Panc1 (cell line): ENCODE data around the gene ROBO2. TPM values are rescaled to one million over a fixed set of nuclear protein-coding genes. Genes with fewer than 3 reads are reported as not detected.

ENCODE experiments used
- ATAC-seq: fragments of 200-7000 bp; cut with Tn5 transposase; 2 replicates; pipeline ENCODE4 v1.9.1; 2020; ENCODE audit warnings: mild to moderate bottlenecking, moderate library complexity
- BruUV-seq: library from RNA; stranded (reverse); fragments of 400-500 nt; replicated peaks from 2 replicates; lab custom pipeline; 2021; lab: Mats Ljungman, UMichigan
- CTCF ChIA-PET: fragments of 300-600 bp; sonication (Branson Sonifier 250); formaldehyde crosslinking; loops from one replicate; lab custom pipeline; 2022; ENCODE audit warnings: antibody characterized with exemption; lab: Charles Lee
- POLR2A ChIA-PET: fragments of 300-600 bp; sonication (Branson Sonifier 250); formaldehyde crosslinking; loops from one replicate; lab custom pipeline; 2022; ENCODE audit warnings: antibody characterized with exemption; lab: Charles Lee
- DNase-seq: peaks from one replicate; pipeline ENCODE4 v3.0.0-alpha.2; 2010; ENCODE audit warnings: low read depth, low spot score
- H3K27ac ChIP-seq: 2 replicates; pipeline ENCODE4 v1.5.1; 2011; ENCODE audit warnings: mild to moderate bottlenecking, low read length, inconsistent platforms
- H3K27me3 ChIP-seq: fragments of 200-500 bp; sonication (Bioruptor generic); 2 replicates; pipeline ENCODE4 v1.6.0; 2014; ENCODE audit warnings: low read length, inconsistent platforms; ENCODE audit not compliant: control insufficient read depth, insufficient read depth
- H3K36me3 ChIP-seq: fragments of 200-500 bp; sonication (Bioruptor generic); 2 replicates; pipeline ENCODE4 v1.5.1; 2014; ENCODE audit warnings: inconsistent platforms, mild to moderate bottlenecking, low read length, moderate library complexity; ENCODE audit not compliant: control insufficient read depth, insufficient read depth
- H3K4me1 ChIP-seq: 2 replicates; pipeline ENCODE4 v1.5.1; 2011; ENCODE audit warnings: inconsistent platforms, mild to moderate bottlenecking, low read length, moderate library complexity; ENCODE audit not compliant: control insufficient read depth, insufficient read depth
- H3K4me3 ChIP-seq, 2 experiments: 2 replicates each; pipeline ENCODE4 v1.5.1; 2011 to 2012; ENCODE audit warnings: low read depth in 2 of 2, low read length in 2 of 2, mild to moderate bottlenecking in 2 of 2, inconsistent platforms in 1 of 2, moderate library complexity in 1 of 2
- H3K9me3 ChIP-seq: fragments of 200-500 bp; sonication (Bioruptor generic); 2 replicates; pipeline ENCODE4 v1.5.1; 2014; ENCODE audit warnings: low read depth, mild to moderate bottlenecking, inconsistent platforms, low read length, moderate library complexity; ENCODE audit not compliant: control insufficient read depth, insufficient read depth
- CTCF ChIP-seq: fragments of 450-650 bp; IDR thresholded peaks from 2 replicates; pipeline ENCODE4 v1.5.1; 2017; ENCODE audit warnings: mild to moderate bottlenecking
- POLR2AphosphoS5 ChIP-seq: IDR thresholded peaks from 2 replicates; pipeline ENCODE4 v1.6.1; 2012; ENCODE audit warnings: mild to moderate bottlenecking, low read depth, low read length, moderate library complexity
- SIN3A ChIP-seq: IDR thresholded peaks from 2 replicates; pipeline ENCODE4 v1.6.1; 2012; ENCODE audit warnings: low read depth, mild to moderate bottlenecking, low read length, moderate library complexity, borderline replicate concordance; ENCODE audit not compliant: insufficient read depth
- TCF7L2 ChIP-seq: IDR thresholded peaks from 2 replicates; pipeline ENCODE4 v1.6.1; 2011; ENCODE audit warnings: mild to moderate bottlenecking, low read depth, low read length, inconsistent platforms
- in situ Hi-C: cut with HindIII; loops from 2 replicates; pipeline ENCODE4 v1.10.0; 2016; ENCODE audit warnings: low sequenced_read_pairs, low pct_unique_long_range_greater_than_20kb
- intact Hi-C: fragments of 100-400 bp; cut with micrococcal nuclease; formaldehyde crosslinking; loops from one replicate; pipeline ENCODE4 v1.10.0; 2022; ENCODE audit not compliant: unreplicated experiment
- total RNA-seq: library from RNA; stranded (reverse); gene quantifications from one replicate; pipeline ENCODE4 v1.2.1, GENCODE V29; 2021; ENCODE audit not compliant: unreplicated experiment
- TF ChIP-seq, protein P1 (sequence below), 2 experiments: IDR thresholded peaks; 2 replicates each; pipeline ENCODE4 v1.6.1; 2011 to 2012; ENCODE audit warnings: low read depth in 2 of 2, control low read depth in 1 of 2, low read length in 1 of 2, mild to moderate bottlenecking in 1 of 2, moderate library complexity in 1 of 2; ENCODE audit not compliant: insufficient read depth in 1 of 2

ROBO2 gene
- total RNA-seq, 1 experiment from 2014 or later, result 1.3 TPM

DNA sequence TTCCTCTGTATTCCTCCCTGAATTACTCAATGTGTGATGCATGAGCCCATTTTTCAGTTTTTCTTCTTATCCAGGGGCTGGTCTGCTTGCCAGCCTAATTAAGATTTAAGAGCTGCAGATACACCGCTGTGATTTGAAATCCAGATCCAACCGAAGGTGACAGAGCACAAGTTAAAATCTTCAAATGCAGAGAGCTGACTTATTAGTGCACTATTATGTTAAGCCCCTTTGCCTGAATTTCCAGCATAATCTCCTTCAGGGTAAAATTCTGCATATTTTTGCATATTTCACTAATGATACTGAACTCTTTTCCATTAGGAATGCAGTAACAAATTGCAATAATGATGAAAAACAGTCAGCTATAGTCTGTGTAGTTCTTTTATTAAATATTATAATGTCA lies 583.6 kb downstream of the ROBO2 start:
- no TSS peak for BruUV-seq
- TF ChIP-seq POLR2AphosphoS5 (no peak), SIN3A (no peak), CTCF (no peak), TCF7L2 (no peak)
- TF ChIP-seq, protein P1, sequence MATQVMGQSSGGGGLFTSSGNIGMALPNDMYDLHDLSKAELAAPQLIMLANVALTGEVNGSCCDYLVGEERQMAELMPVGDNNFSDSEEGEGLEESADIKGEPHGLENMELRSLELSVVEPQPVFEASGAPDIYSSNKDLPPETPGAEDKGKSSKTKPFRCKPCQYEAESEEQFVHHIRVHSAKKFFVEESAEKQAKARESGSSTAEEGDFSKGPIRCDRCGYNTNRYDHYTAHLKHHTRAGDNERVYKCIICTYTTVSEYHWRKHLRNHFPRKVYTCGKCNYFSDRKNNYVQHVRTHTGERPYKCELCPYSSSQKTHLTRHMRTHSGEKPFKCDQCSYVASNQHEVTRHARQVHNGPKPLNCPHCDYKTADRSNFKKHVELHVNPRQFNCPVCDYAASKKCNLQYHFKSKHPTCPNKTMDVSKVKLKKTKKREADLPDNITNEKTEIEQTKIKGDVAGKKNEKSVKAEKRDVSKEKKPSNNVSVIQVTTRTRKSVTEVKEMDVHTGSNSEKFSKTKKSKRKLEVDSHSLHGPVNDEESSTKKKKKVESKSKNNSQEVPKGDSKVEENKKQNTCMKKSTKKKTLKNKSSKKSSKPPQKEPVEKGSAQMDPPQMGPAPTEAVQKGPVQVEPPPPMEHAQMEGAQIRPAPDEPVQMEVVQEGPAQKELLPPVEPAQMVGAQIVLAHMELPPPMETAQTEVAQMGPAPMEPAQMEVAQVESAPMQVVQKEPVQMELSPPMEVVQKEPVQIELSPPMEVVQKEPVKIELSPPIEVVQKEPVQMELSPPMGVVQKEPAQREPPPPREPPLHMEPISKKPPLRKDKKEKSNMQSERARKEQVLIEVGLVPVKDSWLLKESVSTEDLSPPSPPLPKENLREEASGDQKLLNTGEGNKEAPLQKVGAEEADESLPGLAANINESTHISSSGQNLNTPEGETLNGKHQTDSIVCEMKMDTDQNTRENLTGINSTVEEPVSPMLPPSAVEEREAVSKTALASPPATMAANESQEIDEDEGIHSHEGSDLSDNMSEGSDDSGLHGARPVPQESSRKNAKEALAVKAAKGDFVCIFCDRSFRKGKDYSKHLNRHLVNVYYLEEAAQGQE (IDR thresholded peaks at IDR 0.05; ENCODE audit: insufficient read depth in 1 of 2, low read depth in 2 of 2, low read length in 1 of 2), result no peak
- ATAC-seq, result no peak
- Histone ChIP-seq H3K27me3 (no peaks in the 10 kb centered on the region), H3K4me1 (no peaks in the 10 kb centered on the region), H3K36me3 (no peaks in the 10 kb centered on the region), H3K4me3 (no peak overlapping the region), H3K9me3 (no peaks in the 10 kb centered on the region), H3K27ac (no peak overlapping the region)
- DNase-seq, result no peak
- ChIA-PET CTCF (no interaction called here), POLR2A (no interaction called here)
- in situ Hi-C loops (no loop called here), intact Hi-C loops (no loop called here)

DNA sequence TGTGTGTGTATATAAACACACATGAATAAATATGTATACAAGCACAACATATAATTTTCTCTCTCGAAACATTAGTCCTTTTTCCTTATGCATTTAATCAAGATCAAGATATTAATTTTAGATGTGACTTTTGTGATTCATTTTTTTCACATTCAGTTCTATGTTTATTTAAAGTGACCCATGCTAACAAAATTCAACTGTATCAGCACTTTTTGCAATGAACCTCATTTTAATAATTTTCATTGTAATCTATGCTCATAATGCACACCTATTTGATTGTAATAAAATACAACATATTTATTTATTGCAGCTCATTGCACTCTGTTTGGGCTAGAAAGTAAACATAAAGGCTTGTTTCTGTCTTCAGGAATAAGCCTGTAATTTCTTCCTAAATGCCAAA lies 586.3 kb downstream of the ROBO2 start:
- no peak overlapping the region for H3K27ac ChIP-seq
- CTCF ChIA-PET, result no interaction called here
- H3K4me1 ChIP-seq, result no peaks in the 10 kb centered on the region
- intact Hi-C loops (no loop called here), in situ Hi-C loops (no loop called here)
- ATAC-seq (no peak), DNase-seq (no peak)
- no peaks in the 10 kb centered on the region for H3K36me3 ChIP-seq
- no peak overlapping the region for H3K4me3 ChIP-seq
- no TSS peak for BruUV-seq
- H3K27me3 ChIP-seq, result no peaks in the 10 kb centered on the region
- TF ChIP-seq, protein P1 (IDR thresholded peaks at IDR 0.05; ENCODE audit: insufficient read depth in 1 of 2, low read depth in 2 of 2, low read length in 1 of 2), result no peak
- TF ChIP-seq CTCF (no peak), SIN3A (no peak), POLR2AphosphoS5 (no peak), TCF7L2 (no peak)
- POLR2A ChIA-PET, result no interaction called here
- no peaks in the 10 kb centered on the region for H3K9me3 ChIP-seq
